GM23248 (cell line): ENCODE results near the gene HJURP.

Source experiments
- EZH2 ChIP-seq: fragments of 200-600 bp; sonication (generic); IDR thresholded peaks from 2 replicates; pipeline ENCODE4 v1.6.1; 2018; ENCODE audit warnings: antibody characterized with exemption, mild to moderate bottlenecking; ENCODE audit not compliant: insufficient read depth, poor library complexity, severe bottlenecking
- EZH2phosphoT487 ChIP-seq: fragments of 200-600 bp; sonication (generic); IDR thresholded peaks from 2 replicates; pipeline ENCODE4 v1.6.1; 2018; ENCODE audit warnings: antibody characterized with exemption, moderate library complexity, mild to moderate bottlenecking, low read depth; ENCODE audit not compliant: insufficient read depth

DNA sequence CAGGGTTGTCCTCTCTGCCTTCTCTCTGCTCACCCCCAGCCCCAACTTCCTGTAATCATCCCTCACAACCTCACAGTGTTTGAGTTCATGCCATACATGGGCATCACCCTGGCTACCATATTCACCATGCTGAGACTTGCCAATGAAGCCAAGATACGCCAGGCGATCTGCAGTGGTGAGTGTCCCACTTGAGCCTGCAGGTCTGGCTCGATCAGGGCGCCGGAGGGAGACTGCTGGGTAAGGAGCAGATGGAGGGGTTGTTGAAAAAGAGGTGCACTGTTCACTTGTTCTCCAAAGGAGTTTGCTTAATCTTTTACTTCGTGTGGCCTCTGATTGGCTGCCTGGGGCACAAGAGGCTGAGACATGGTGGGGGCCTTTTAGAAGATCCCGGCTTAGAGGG is 61.6 kb downstream of the HJURP start:
- TF ChIP-seq EZH2 (no peak), EZH2phosphoT487 (no peak)
